ENCODE data around the gene SH3D19.
A peak's percentile ranks its signal among the peaks of the same experiment; 100 is the strongest.

Gene SH3D19

GRCh38 chr4:151165205-151166000 lies 160.0 kb downstream of the SH3D19 start:
- Histone ChIP-seq H3K4me1 (ENCODE audit: control insufficient read depth in 5 of 5, insufficient read depth in 5 of 5, low read length in 5 of 5) (peaks cover 0 to 19% (median 15%) of the 10 kb centered on the region in 5 donors), H3K9ac (ENCODE audit: low read length in 5 of 5) (no peak overlapping the region), H3K27ac (ENCODE audit: low read depth, low read length) (peak overlapping the region; percentile 38)

GRCh38 chr4:151163855-151164254 lies 161.6 kb downstream of the SH3D19 start:
- Histone ChIP-seq H3K4me1 (ENCODE audit: control insufficient read depth in 5 of 5, insufficient read depth in 5 of 5, low read length in 5 of 5) (peaks cover 0 to 16% (median 11%) of the 10 kb centered on the region in 5 donors), H3K27me3 (ENCODE audit: control insufficient read depth in 5 of 5, insufficient read depth in 4 of 5, low read length in 5 of 5) (no peaks in the 10 kb centered on the region), H3K9me3 (ENCODE audit: control insufficient read depth in 5 of 5, low read length in 5 of 5) (no peaks in the 10 kb centered on the region), H3K9ac (ENCODE audit: low read length in 5 of 5) (no peak overlapping the region), H3K27ac (ENCODE audit: low read depth, low read length) (no peak overlapping the region), H3K36me3 (ENCODE audit: control insufficient read depth in 5 of 5, insufficient read depth in 5 of 5, low read length in 5 of 5) (peaks cover 17 to 38% (median 22%) of the 10 kb centered on the region in 5 donors), H3K4me3 (ENCODE audit: low read depth in 1 of 5, low read length in 5 of 5) (no peak overlapping the region)

More at GRCh38 chr4:151165205-151166000, 160.0 kb downstream of the SH3D19 start:
- H3K36me3 ChIP-seq (ENCODE audit: control insufficient read depth in 5 of 5, insufficient read depth in 5 of 5, low read length in 5 of 5): peaks cover 11 to 35% (median 22%) of the 10 kb centered on the region in 5 donors
- no peaks in the 10 kb centered on the region for H3K9me3 ChIP-seq (ENCODE audit: control insufficient read depth in 5 of 5, low read length in 5 of 5)
- H3K4me3 ChIP-seq (ENCODE audit: low read depth in 1 of 5, low read length in 5 of 5): no peak overlapping the region
- no peaks in the 10 kb centered on the region for H3K27me3 ChIP-seq (ENCODE audit: control insufficient read depth in 5 of 5, insufficient read depth in 4 of 5, low read length in 5 of 5)

GRCh38 chr4:151158979-151159378 lies 166.4 kb downstream of the SH3D19 start:
- no peaks in the 10 kb centered on the region for H3K27me3 ChIP-seq (ENCODE audit: control insufficient read depth in 5 of 5, insufficient read depth in 4 of 5, low read length in 5 of 5)
- peaks cover 13 to 33% (median 27%) of the 10 kb centered on the region in 5 donors for H3K36me3 ChIP-seq (ENCODE audit: control insufficient read depth in 5 of 5, insufficient read depth in 5 of 5, low read length in 5 of 5)
- H3K4me3 ChIP-seq (ENCODE audit: low read depth in 1 of 5, low read length in 5 of 5): no peak overlapping the region
- H3K9me3 ChIP-seq (ENCODE audit: control insufficient read depth in 5 of 5, low read length in 5 of 5): no peaks in the 10 kb centered on the region
- H3K9ac ChIP-seq (ENCODE audit: low read length in 5 of 5): no peak overlapping the region
- H3K4me1 ChIP-seq (ENCODE audit: control insufficient read depth in 5 of 5, insufficient read depth in 5 of 5, low read length in 5 of 5): peaks cover 0 to 2% (median 0%) of the 10 kb centered on the region in 5 donors
- H3K27ac ChIP-seq (ENCODE audit: low read depth, low read length): no peak overlapping the region

GRCh38 chr4:151157543-151157942 lies 167.9 kb downstream of the SH3D19 start:
- Histone ChIP-seq H3K27me3 (ENCODE audit: control insufficient read depth in 5 of 5, insufficient read depth in 4 of 5, low read length in 5 of 5) (no peaks in the 10 kb centered on the region), H3K4me3 (ENCODE audit: low read depth in 1 of 5, low read length in 5 of 5) (no peak overlapping the region), H3K4me1 (ENCODE audit: control insufficient read depth in 5 of 5, insufficient read depth in 5 of 5, low read length in 5 of 5) (no peaks in the 10 kb centered on the region), H3K9ac (ENCODE audit: low read length in 5 of 5) (no peak overlapping the region), H3K36me3 (ENCODE audit: control insufficient read depth in 5 of 5, insufficient read depth in 5 of 5, low read length in 5 of 5) (peaks cover 5 to 26% (median 23%) of the 10 kb centered on the region in 5 donors), H3K9me3 (ENCODE audit: control insufficient read depth in 5 of 5, low read length in 5 of 5) (no peaks in the 10 kb centered on the region), H3K27ac (ENCODE audit: low read depth, low read length) (no peak overlapping the region)

GRCh38 chr4:151153585-151153984 lies 171.8 kb downstream of the SH3D19 start:
- Histone ChIP-seq H3K9me3 (ENCODE audit: control insufficient read depth in 5 of 5, low read length in 5 of 5) (no peaks in the 10 kb centered on the region), H3K36me3 (ENCODE audit: control insufficient read depth in 5 of 5, insufficient read depth in 5 of 5, low read length in 5 of 5) (peaks cover 8 to 24% (median 16%) of the 10 kb centered on the region in 5 donors), H3K4me3 (ENCODE audit: low read depth in 1 of 5, low read length in 5 of 5) (no peak overlapping the region), H3K27me3 (ENCODE audit: control insufficient read depth in 5 of 5, insufficient read depth in 4 of 5, low read length in 5 of 5) (no peaks in the 10 kb centered on the region), H3K9ac (ENCODE audit: low read length in 5 of 5) (peak overlapping the region in 1 of 5 donors; percentile 39), H3K27ac (ENCODE audit: low read depth, low read length) (no peak overlapping the region), H3K4me1 (ENCODE audit: control insufficient read depth in 5 of 5, insufficient read depth in 5 of 5, low read length in 5 of 5) (peaks cover 0 to 3% (median 0%) of the 10 kb centered on the region in 5 donors)

GRCh38 chr4:151152028-151152427 lies 173.4 kb downstream of the SH3D19 start:
- no peak overlapping the region for H3K27ac ChIP-seq (ENCODE audit: low read depth, low read length)

GRCh38 chr4:151150821-151151580 lies 174.4 kb downstream of the SH3D19 start:
- Histone ChIP-seq H3K9ac (ENCODE audit: low read length in 5 of 5) (no peak overlapping the region), H3K27ac (ENCODE audit: low read depth, low read length) (no peak overlapping the region), H3K36me3 (ENCODE audit: control insufficient read depth in 5 of 5, insufficient read depth in 5 of 5, low read length in 5 of 5) (peaks cover 17 to 37% (median 30%) of the 10 kb centered on the region in 5 donors), H3K4me1 (ENCODE audit: control insufficient read depth in 5 of 5, insufficient read depth in 5 of 5, low read length in 5 of 5) (peaks cover 0 to 3% (median 0%) of the 10 kb centered on the region in 5 donors), H3K4me3 (ENCODE audit: low read depth in 1 of 5, low read length in 5 of 5) (no peak overlapping the region), H3K27me3 (ENCODE audit: control insufficient read depth in 5 of 5, insufficient read depth in 4 of 5, low read length in 5 of 5) (no peaks in the 10 kb centered on the region), H3K9me3 (ENCODE audit: control insufficient read depth in 5 of 5, low read length in 5 of 5) (no peaks in the 10 kb centered on the region)

More at GRCh38 chr4:151152028-151152427, 173.4 kb downstream of the SH3D19 start:
- no peak overlapping the region for H3K9ac ChIP-seq (ENCODE audit: low read length in 5 of 5)
- H3K4me1 ChIP-seq (ENCODE audit: control insufficient read depth in 5 of 5, insufficient read depth in 5 of 5, low read length in 5 of 5): peaks cover 0 to 3% (median 0%) of the 10 kb centered on the region in 5 donors
- peaks cover 17 to 34% (median 27%) of the 10 kb centered on the region in 5 donors for H3K36me3 ChIP-seq (ENCODE audit: control insufficient read depth in 5 of 5, insufficient read depth in 5 of 5, low read length in 5 of 5)
- H3K27me3 ChIP-seq (ENCODE audit: control insufficient read depth in 5 of 5, insufficient read depth in 4 of 5, low read length in 5 of 5): no peaks in the 10 kb centered on the region
- H3K9me3 ChIP-seq (ENCODE audit: control insufficient read depth in 5 of 5, low read length in 5 of 5): no peaks in the 10 kb centered on the region
- no peak overlapping the region for H3K4me3 ChIP-seq (ENCODE audit: low read depth in 1 of 5, low read length in 5 of 5)

- Histone ChIP-seq H3K36me3 (ENCODE audit: control insufficient read depth in 5 of 5, insufficient read depth in 5 of 5, low read length in 5 of 5) (peaks cover 26 to 53% (median 40%) of the 10 kb centered on the region in 5 donors), H3K9me3 (ENCODE audit: control insufficient read depth in 5 of 5, low read length in 5 of 5) (no peaks in the 10 kb centered on the region), H3K4me1 (ENCODE audit: control insufficient read depth in 5 of 5, insufficient read depth in 5 of 5, low read length in 5 of 5) (peaks cover 0 to 9% (median 3%) of the 10 kb centered on the region in 5 donors), H3K9ac (ENCODE audit: low read length in 5 of 5) (no peak overlapping the region), H3K4me3 (ENCODE audit: low read depth in 1 of 5, low read length in 5 of 5) (no peak overlapping the region), H3K27ac (ENCODE audit: low read depth, low read length) (no peak overlapping the region), H3K27me3 (ENCODE audit: control insufficient read depth in 5 of 5, insufficient read depth in 4 of 5, low read length in 5 of 5) (no peaks in the 10 kb centered on the region)
Observed at GRCh38 chr4:151148261-151148660, 177.1 kb downstream of the SH3D19 start.

GRCh38 chr4:151147000-151147399 lies 178.4 kb downstream of the SH3D19 start:
- Histone ChIP-seq H3K4me1 (ENCODE audit: control insufficient read depth in 5 of 5, insufficient read depth in 5 of 5, low read length in 5 of 5) (peaks cover 0 to 9% (median 3%) of the 10 kb centered on the region in 5 donors), H3K4me3 (ENCODE audit: low read depth in 1 of 5, low read length in 5 of 5) (no peak overlapping the region), H3K36me3 (ENCODE audit: control insufficient read depth in 5 of 5, insufficient read depth in 5 of 5, low read length in 5 of 5) (peaks cover 32 to 66% (median 48%) of the 10 kb centered on the region in 5 donors), H3K27ac (ENCODE audit: low read depth, low read length) (no peak overlapping the region), H3K9me3 (ENCODE audit: control insufficient read depth in 5 of 5, low read length in 5 of 5) (no peaks in the 10 kb centered on the region), H3K27me3 (ENCODE audit: control insufficient read depth in 5 of 5, insufficient read depth in 4 of 5, low read length in 5 of 5) (no peaks in the 10 kb centered on the region), H3K9ac (ENCODE audit: low read length in 5 of 5) (no peak overlapping the region)

Data from subcutaneous abdominal adipose tissue (tissue), 5 donors.